ENCODE data around the gene PIK3CD. TPM values are rescaled to one million over a fixed set of nuclear protein-coding genes. Genes with fewer than 3 reads are reported as not detected.
A peak's percentile ranks its signal among the peaks of the same experiment; 100 is the strongest.

Gene PIK3CD
- total and polyA plus RNA-seq, 4 donors, result 1.8 to 11.3 (median 3.4) TPM

- H3K36me3 ChIP-seq (ENCODE audit: control insufficient read depth in 4 of 4, insufficient read depth in 3 of 4, low read depth in 1 of 4, low read length in 3 of 4), result peaks cover 2 to 15% (median 10%) of the 10 kb centered on the region in 4 donors
- H3K9ac ChIP-seq (ENCODE audit: low read depth in 1 of 2, low read length in 2 of 2), result no peak overlapping the region
- H3K27me3 ChIP-seq (ENCODE audit: control insufficient read depth in 4 of 4, insufficient read depth in 4 of 4, low read length in 3 of 4), result no peaks in the 10 kb centered on the region
- H3K9me3 ChIP-seq (ENCODE audit: control insufficient read depth in 4 of 4, low read length in 3 of 4), result no peaks in the 10 kb centered on the region
- H3K27ac ChIP-seq (ENCODE audit: low read depth in 1 of 2, low read length in 2 of 2), result no peak overlapping the region
- TF ChIP-seq YY1 (IDR thresholded peaks at IDR 0.05) (no peak), TAF1 (conservative IDR thresholded peaks at IDR 0.05) (no peak), ATF3 (IDR thresholded peaks at IDR 0.05) (no peak), RAD21 (IDR thresholded peaks at IDR 0.05) (no peak)
- DNase-seq (ENCODE audit: low spot score), result no peak
- H3K4me3 ChIP-seq (ENCODE audit: low read depth in 1 of 3, low read length in 3 of 3), result no peak overlapping the region
- H3K4me1 ChIP-seq (ENCODE audit: control insufficient read depth in 4 of 4, insufficient read depth in 4 of 4, low read length in 3 of 4), result peaks cover 0 to 5% (median 1%) of the 10 kb centered on the region in 4 donors
- WGBS, result 95% methylated on average over 19 of the region's 19 CpGs
Observed at GRCh38 chr1:9735800-9736199, 84.3 kb downstream of the PIK3CD start.

- H3K4me3 ChIP-seq (ENCODE audit: low read depth in 1 of 3, low read length in 3 of 3), result no peak overlapping the region
- peaks cover 0 to 5% (median 0%) of the 10 kb centered on the region in 4 donors for H3K4me1 ChIP-seq (ENCODE audit: control insufficient read depth in 4 of 4, insufficient read depth in 4 of 4, low read length in 3 of 4)
- DNase-seq (ENCODE audit: low spot score), result no peak
- H3K27me3 ChIP-seq (ENCODE audit: control insufficient read depth in 4 of 4, insufficient read depth in 4 of 4, low read length in 3 of 4), result no peaks in the 10 kb centered on the region
- no peak overlapping the region for H3K27ac ChIP-seq (ENCODE audit: low read depth in 1 of 2, low read length in 2 of 2)
- H3K9me3 ChIP-seq (ENCODE audit: control insufficient read depth in 4 of 4, low read length in 3 of 4), result no peaks in the 10 kb centered on the region
- H3K36me3 ChIP-seq (ENCODE audit: control insufficient read depth in 4 of 4, insufficient read depth in 3 of 4, low read depth in 1 of 4, low read length in 3 of 4), result peaks cover 2 to 14% (median 8%) of the 10 kb centered on the region in 4 donors
- H3K9ac ChIP-seq (ENCODE audit: low read depth in 1 of 2, low read length in 2 of 2), result no peak overlapping the region
- WGBS, result 90% methylated on average over 5 of the region's 5 CpGs
- no peak for TF ChIP-seq YY1 (IDR thresholded peaks at IDR 0.05)
- no peak for TF ChIP-seq CTCF (IDR thresholded peaks at IDR 0.05; ENCODE audit: low read depth, low read length, missing input control)
- TF ChIP-seq MAX (IDR thresholded peaks at IDR 0.05), result no peak
- no peak for TF ChIP-seq TAF1 (conservative IDR thresholded peaks at IDR 0.05)
- TF ChIP-seq NR2F2 (IDR thresholded peaks at IDR 0.05), result no peak
Observed at GRCh38 chr1:9736241-9736640, 84.7 kb downstream of the PIK3CD start.

- H3K9ac ChIP-seq (ENCODE audit: low read depth in 1 of 2, low read length in 2 of 2), result no peak overlapping the region
- H3K4me1 ChIP-seq (ENCODE audit: control insufficient read depth in 4 of 4, insufficient read depth in 4 of 4, low read length in 3 of 4), result no peaks in the 10 kb centered on the region
- peak; percentile 73 for TF ChIP-seq NR2F2 (IDR thresholded peaks at IDR 0.05)
- no peak for TF ChIP-seq GABPA (IDR thresholded peaks at IDR 0.05 in 1 of 2, conservative IDR thresholded peaks at IDR 0.05 in 1 of 2)
- TF ChIP-seq RAD21 (IDR thresholded peaks at IDR 0.05), result peak in 1 of 2 donors; percentile 8
- no peak for TF ChIP-seq TAF1 (conservative IDR thresholded peaks at IDR 0.05)
- TF ChIP-seq REST (IDR thresholded peaks at IDR 0.05), result no peak
- no peak for TF ChIP-seq CTCF (IDR thresholded peaks at IDR 0.05; ENCODE audit: low read depth, low read length, missing input control)
- peak in 1 of 2 donors; percentile 40 for TF ChIP-seq RXRA (IDR thresholded peaks at IDR 0.05)
- H3K4me3 ChIP-seq (ENCODE audit: low read depth in 1 of 3, low read length in 3 of 3), result no peak overlapping the region
- no peaks in the 10 kb centered on the region for H3K27me3 ChIP-seq (ENCODE audit: control insufficient read depth in 4 of 4, insufficient read depth in 4 of 4, low read length in 3 of 4)
- H3K36me3 ChIP-seq (ENCODE audit: control insufficient read depth in 4 of 4, insufficient read depth in 3 of 4, low read depth in 1 of 4, low read length in 3 of 4), result peaks cover 2 to 14% (median 7%) of the 10 kb centered on the region in 4 donors
- no peaks in the 10 kb centered on the region for H3K9me3 ChIP-seq (ENCODE audit: control insufficient read depth in 4 of 4, low read length in 3 of 4)
- no peak overlapping the region for H3K27ac ChIP-seq (ENCODE audit: low read depth in 1 of 2, low read length in 2 of 2)
- 78% methylated on average over 9 of the region's 9 CpGs for WGBS
- DNase-seq (ENCODE audit: low spot score), result no peak
Observed at GRCh38 chr1:9737057-9737456, 85.5 kb downstream of the PIK3CD start.

All from liver (tissue), 9 donors.